ENCODE data around the gene KCNMA1. TPM values are rescaled to one million over a fixed set of nuclear protein-coding genes. Genes with fewer than 3 reads are reported as not detected.
A peak's percentile ranks its signal among the peaks of the same experiment; 100 is the strongest.

Gene KCNMA1
- total RNA-seq, 1 experiment from 2014 or later: 1.8 TPM

GRCh38 chr10:77290528-77291155, 347.0 kb downstream of the KCNMA1 start:
- no peaks in the 10 kb centered on the region for H3K9me3 ChIP-seq (replicated peaks)
- peak overlapping the region; percentile 94 for H3K27ac ChIP-seq
- no peaks in the 10 kb centered on the region for H3K27me3 ChIP-seq (replicated peaks)
- H3K4me3 ChIP-seq: no peak overlapping the region
- DNase-seq (ENCODE audit: low read depth in 1 of 2, low spot score in 2 of 2): peak; percentile 88 to 96
- H3K4me1 ChIP-seq (replicated peaks): peaks cover 57% of the 10 kb centered on the region
- H3K36me3 ChIP-seq: no peaks in the 10 kb centered on the region

GRCh38 chr10:77289790-77290189, 347.8 kb downstream of the KCNMA1 start:
- peaks cover 56% of the 10 kb centered on the region for H3K4me1 ChIP-seq (replicated peaks)

GRCh38 chr10:77289027-77289501, 348.5 kb downstream of the KCNMA1 start:
- no peaks in the 10 kb centered on the region for H3K9me3 ChIP-seq (replicated peaks)
- peaks cover 49% of the 10 kb centered on the region for H3K4me1 ChIP-seq (replicated peaks)
- H3K27me3 ChIP-seq (replicated peaks): no peaks in the 10 kb centered on the region
- H3K27ac ChIP-seq: peak overlapping the region; percentile 94
- no peak overlapping the region for H3K4me3 ChIP-seq
- H3K36me3 ChIP-seq: no peaks in the 10 kb centered on the region
- no peak for DNase-seq (ENCODE audit: low read depth in 1 of 2, low spot score in 2 of 2)

More at GRCh38 chr10:77289790-77290189, 347.8 kb downstream of the KCNMA1 start:
- DNase-seq (ENCODE audit: low read depth in 1 of 2, low spot score in 2 of 2): peak in 1 of 2 experiments; percentile 17
- Histone ChIP-seq H3K36me3 (no peaks in the 10 kb centered on the region), H3K27me3 (replicated peaks) (no peaks in the 10 kb centered on the region), H3K4me3 (no peak overlapping the region), H3K9me3 (replicated peaks) (no peaks in the 10 kb centered on the region), H3K27ac (peak overlapping the region; percentile 94)

- DNase-seq (ENCODE audit: low read depth in 1 of 2, low spot score in 2 of 2): no peak
- Histone ChIP-seq H3K9me3 (replicated peaks) (no peaks in the 10 kb centered on the region), H3K4me1 (replicated peaks) (peaks cover 35% of the 10 kb centered on the region), H3K4me3 (no peak overlapping the region), H3K27ac (no peak overlapping the region), H3K36me3 (no peaks in the 10 kb centered on the region), H3K27me3 (replicated peaks) (no peaks in the 10 kb centered on the region)
These were observed 349.9 kb downstream of the KCNMA1 start for GRCh38 chr10:77287647-77288120.

GRCh38 chr10:77286531-77287508, 350.8 kb downstream of the KCNMA1 start:
- H3K4me1 ChIP-seq (replicated peaks): peaks cover 26% of the 10 kb centered on the region
- no peak overlapping the region for H3K4me3 ChIP-seq
- DNase-seq (ENCODE audit: low read depth in 1 of 2, low spot score in 2 of 2): no peak
- H3K27ac ChIP-seq: no peak overlapping the region
- H3K27me3 ChIP-seq (replicated peaks): no peaks in the 10 kb centered on the region
- no peaks in the 10 kb centered on the region for H3K9me3 ChIP-seq (replicated peaks)
- H3K36me3 ChIP-seq: no peaks in the 10 kb centered on the region

- Histone ChIP-seq H3K36me3 (no peaks in the 10 kb centered on the region), H3K9me3 (replicated peaks) (no peaks in the 10 kb centered on the region), H3K4me1 (replicated peaks) (peaks cover 17% of the 10 kb centered on the region), H3K27me3 (replicated peaks) (no peaks in the 10 kb centered on the region), H3K27ac (no peak overlapping the region), H3K4me3 (no peak overlapping the region)
- DNase-seq (ENCODE audit: low read depth in 1 of 2, low spot score in 2 of 2): no peak
These were observed 352.0 kb downstream of the KCNMA1 start for GRCh38 chr10:77285529-77286182.

GRCh38 chr10:77284797-77285196, 352.8 kb downstream of the KCNMA1 start:
- no peaks in the 10 kb centered on the region for H3K27me3 ChIP-seq (replicated peaks)
- no peak overlapping the region for H3K4me3 ChIP-seq
- H3K9me3 ChIP-seq (replicated peaks): no peaks in the 10 kb centered on the region
- no peak overlapping the region for H3K27ac ChIP-seq
- DNase-seq (ENCODE audit: low read depth in 1 of 2, low spot score in 2 of 2): no peak
- H3K36me3 ChIP-seq: no peaks in the 10 kb centered on the region
- peaks cover 8% of the 10 kb centered on the region for H3K4me1 ChIP-seq (replicated peaks)

GRCh38 chr10:77283326-77283725, 354.3 kb downstream of the KCNMA1 start:
- Histone ChIP-seq H3K4me3 (no peak overlapping the region), H3K27ac (no peak overlapping the region), H3K27me3 (replicated peaks) (no peaks in the 10 kb centered on the region), H3K9me3 (replicated peaks) (no peaks in the 10 kb centered on the region), H3K36me3 (no peaks in the 10 kb centered on the region), H3K4me1 (replicated peaks) (no peaks in the 10 kb centered on the region)
- no peak for DNase-seq (ENCODE audit: low read depth in 1 of 2, low spot score in 2 of 2)

- no peaks in the 10 kb centered on the region for H3K36me3 ChIP-seq
- H3K4me1 ChIP-seq (replicated peaks): no peaks in the 10 kb centered on the region
- H3K9me3 ChIP-seq (replicated peaks): no peaks in the 10 kb centered on the region
- H3K27me3 ChIP-seq (replicated peaks): no peaks in the 10 kb centered on the region
- H3K4me3 ChIP-seq: no peak overlapping the region
- no peak overlapping the region for H3K27ac ChIP-seq
- DNase-seq (ENCODE audit: low read depth in 1 of 2, low spot score in 2 of 2): no peak
These were observed 355.4 kb downstream of the KCNMA1 start for GRCh38 chr10:77282163-77282562.

GRCh38 chr10:77281719-77282118, 355.9 kb downstream of the KCNMA1 start:
- Histone ChIP-seq H3K36me3 (no peaks in the 10 kb centered on the region), H3K4me3 (no peak overlapping the region), H3K9me3 (replicated peaks) (no peaks in the 10 kb centered on the region), H3K4me1 (replicated peaks) (no peaks in the 10 kb centered on the region), H3K27me3 (replicated peaks) (no peaks in the 10 kb centered on the region), H3K27ac (no peak overlapping the region)
- no peak for DNase-seq (ENCODE audit: low read depth in 1 of 2, low spot score in 2 of 2)

- Histone ChIP-seq H3K4me3 (no peak overlapping the region), H3K9me3 (replicated peaks) (no peaks in the 10 kb centered on the region), H3K36me3 (no peaks in the 10 kb centered on the region), H3K4me1 (replicated peaks) (peaks cover 4% of the 10 kb centered on the region), H3K27me3 (replicated peaks) (no peaks in the 10 kb centered on the region), H3K27ac (no peak overlapping the region)
- DNase-seq (ENCODE audit: low read depth in 1 of 2, low spot score in 2 of 2): no peak
These were observed 358.4 kb downstream of the KCNMA1 start for GRCh38 chr10:77279207-77279606.

- Histone ChIP-seq H3K27me3 (replicated peaks) (no peaks in the 10 kb centered on the region), H3K4me3 (no peak overlapping the region), H3K4me1 (replicated peaks) (peaks cover 14% of the 10 kb centered on the region), H3K36me3 (no peaks in the 10 kb centered on the region), H3K27ac (peak overlapping the region; percentile 52), H3K9me3 (replicated peaks) (no peaks in the 10 kb centered on the region)
- peak in 1 of 2 experiments; percentile 58 for DNase-seq (ENCODE audit: low read depth in 1 of 2, low spot score in 2 of 2)
These were observed 363.4 kb downstream of the KCNMA1 start for GRCh38 chr10:77274046-77274795.

- no peaks in the 10 kb centered on the region for H3K36me3 ChIP-seq
- H3K9me3 ChIP-seq (replicated peaks): no peaks in the 10 kb centered on the region
- no peak overlapping the region for H3K27ac ChIP-seq
- peaks cover 14% of the 10 kb centered on the region for H3K4me1 ChIP-seq (replicated peaks)
- DNase-seq (ENCODE audit: low read depth in 1 of 2, low spot score in 2 of 2): no peak
- H3K27me3 ChIP-seq (replicated peaks): no peaks in the 10 kb centered on the region
- H3K4me3 ChIP-seq: no peak overlapping the region
These were observed 368.4 kb downstream of the KCNMA1 start for GRCh38 chr10:77269163-77269562.

Measured in SJSA1 (cell line).